OCI-M2 (cell line): ENCODE measurements around the gene DPH2.

Experiments
- DNase-seq: peaks from one replicate; lab custom pipeline; 2025; ENCODE audit not compliant: unreplicated experiment; lab: John Stamatoyannopoulos, UW

The DPH2 gene, protein sequence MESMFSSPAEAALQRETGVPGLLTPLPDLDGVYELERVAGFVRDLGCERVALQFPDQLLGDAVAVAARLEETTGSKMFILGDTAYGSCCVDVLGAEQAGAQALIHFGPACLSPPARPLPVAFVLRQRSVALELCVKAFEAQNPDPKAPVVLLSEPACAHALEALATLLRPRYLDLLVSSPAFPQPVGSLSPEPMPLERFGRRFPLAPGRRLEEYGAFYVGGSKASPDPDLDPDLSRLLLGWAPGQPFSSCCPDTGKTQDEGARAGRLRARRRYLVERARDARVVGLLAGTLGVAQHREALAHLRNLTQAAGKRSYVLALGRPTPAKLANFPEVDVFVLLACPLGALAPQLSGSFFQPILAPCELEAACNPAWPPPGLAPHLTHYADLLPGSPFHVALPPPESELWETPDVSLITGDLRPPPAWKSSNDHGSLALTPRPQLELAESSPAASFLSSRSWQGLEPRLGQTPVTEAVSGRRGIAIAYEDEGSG

DNA sequence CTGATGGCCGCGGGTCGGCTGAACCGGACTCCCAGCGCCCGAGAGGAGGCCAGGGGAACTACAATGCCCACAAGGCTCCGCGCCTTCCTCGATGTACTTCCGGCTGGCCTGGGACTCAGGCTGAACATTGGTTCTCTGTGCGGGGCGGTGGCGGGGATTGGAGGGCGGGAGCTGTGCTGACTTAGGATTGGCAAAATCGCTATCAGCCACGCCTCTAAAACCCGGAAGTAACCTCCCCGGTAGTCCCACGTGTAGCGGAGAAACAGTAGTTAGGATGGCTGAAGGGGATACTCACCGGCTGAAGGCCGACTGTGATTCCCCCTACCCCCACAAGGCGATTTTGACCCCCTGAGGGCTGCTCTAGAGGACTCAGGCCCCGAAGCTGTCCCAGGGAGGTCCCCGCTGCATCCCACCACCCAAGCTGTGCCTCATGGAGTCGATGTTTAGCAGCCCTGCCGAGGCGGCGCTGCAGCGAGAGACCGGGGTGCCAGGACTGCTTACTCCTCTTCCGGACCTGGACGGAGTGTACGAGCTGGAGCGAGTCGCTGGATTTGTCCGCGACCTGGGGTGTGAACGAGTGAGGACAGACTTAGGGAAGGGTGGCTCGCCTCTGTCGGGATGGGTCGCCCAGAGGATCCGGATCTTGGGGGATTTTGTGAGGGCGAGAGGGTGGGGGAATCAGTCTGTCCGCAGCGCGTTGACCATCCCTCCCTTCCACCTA lies at the start of gene DPH2:
TSS of gene DPH2 (plus strand) at position 265 of the 721 bp plus-strand sequence. CDS start at position 431, 166 bp downstream.
- DNase-seq: peak; percentile 54

DNA sequence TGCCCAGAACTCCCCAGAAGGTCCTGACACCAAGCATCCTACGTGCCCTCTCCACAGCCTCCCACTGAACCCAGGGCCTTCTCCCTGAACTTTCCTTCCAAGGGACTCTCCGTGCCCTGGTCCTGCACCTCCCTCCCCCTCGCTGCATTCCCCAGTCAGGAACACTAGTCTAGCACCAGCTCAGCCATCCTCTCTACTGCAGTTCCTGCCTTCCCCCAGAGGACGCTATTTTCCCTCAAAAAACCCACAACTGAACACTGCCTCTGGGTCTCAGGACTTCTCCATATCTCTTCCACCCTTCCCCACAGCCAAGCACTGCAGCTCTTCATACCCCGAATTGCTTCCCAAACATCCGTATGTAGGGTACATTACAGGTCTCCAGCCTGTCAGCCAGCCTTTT lies 48.8 kb upstream of the DPH2 start:
- no peak for DNase-seq

DNA sequence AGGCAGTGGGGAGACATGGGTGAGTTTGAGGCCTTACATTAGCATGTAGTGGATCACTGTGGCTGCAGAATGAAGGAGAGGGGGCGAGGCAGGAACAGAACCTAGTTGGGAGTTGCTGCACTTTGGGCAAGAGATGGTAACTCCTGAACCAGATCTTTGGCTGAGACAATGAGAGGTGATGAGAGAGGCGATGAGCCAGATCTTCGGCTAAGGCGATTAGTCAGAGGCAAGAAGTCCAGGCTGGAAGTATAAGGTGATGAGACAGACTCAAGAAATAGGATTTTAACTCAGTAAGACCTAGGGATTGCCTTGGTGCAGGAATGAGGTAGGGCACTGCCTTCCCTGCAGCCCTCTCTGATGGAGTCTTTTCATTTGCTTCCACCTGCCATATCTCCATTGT lies 45.3 kb upstream of the DPH2 start:
- DNase-seq: no peak

DNA sequence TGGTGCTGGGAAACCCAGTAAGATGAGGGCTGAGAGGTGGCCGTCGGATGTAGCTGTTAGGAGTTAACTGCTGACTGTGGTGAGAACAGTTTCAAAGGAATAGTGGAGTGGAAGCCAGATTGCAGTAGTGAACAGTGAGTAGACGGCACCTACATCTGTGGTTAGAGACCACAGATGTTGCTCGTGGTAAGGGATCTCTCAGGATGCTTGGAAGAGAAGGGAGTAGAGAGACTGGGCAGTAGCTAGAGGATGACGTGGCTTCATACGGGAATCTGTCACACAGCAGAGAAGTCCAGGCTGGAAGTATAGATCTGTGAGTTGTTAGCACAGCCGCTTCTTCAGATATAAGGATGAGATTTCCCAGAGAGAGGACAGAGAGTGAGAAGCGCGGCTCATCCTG lies 44.0 kb upstream of the DPH2 start:
- DNase-seq: no peak

DNA sequence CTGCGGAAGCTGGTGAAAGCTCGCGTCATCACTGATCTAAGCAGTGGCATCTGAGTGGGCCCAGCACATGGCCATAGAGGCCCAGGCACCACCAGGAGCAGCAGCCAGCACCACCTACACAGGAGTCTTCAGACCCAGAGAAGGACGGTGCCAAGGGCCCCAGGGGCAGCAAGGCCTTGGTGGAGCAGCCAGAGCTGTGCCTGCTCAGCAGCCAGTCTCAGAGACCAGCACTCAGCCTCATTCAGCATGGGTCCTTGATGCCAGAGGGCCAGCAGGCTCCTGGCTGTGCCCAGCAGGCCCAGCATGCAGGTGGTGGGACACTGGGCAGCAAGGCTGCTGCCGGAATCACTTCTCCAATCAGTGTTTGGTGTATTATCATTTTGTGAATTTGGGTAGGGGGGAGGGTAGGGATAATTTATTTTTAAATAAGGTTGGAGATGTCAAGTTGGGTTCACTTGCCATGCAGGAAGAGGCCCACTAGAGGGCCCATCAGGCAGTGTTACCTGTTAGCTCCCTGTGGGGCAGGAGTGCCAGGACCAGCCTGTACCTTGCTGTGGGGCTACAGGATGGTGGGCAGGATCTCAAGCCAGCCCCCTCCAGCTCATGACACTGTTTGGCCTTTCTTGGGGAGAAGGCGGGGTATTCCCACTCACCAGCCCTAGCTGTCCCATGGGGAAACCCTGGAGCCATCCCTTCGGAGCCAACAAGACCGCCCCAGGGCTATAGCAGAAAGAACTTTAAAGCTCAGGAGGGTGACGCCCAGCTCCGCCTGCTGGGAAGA lies 39.5 kb upstream of the DPH2 start:
- DNase-seq: no peak

DNA sequence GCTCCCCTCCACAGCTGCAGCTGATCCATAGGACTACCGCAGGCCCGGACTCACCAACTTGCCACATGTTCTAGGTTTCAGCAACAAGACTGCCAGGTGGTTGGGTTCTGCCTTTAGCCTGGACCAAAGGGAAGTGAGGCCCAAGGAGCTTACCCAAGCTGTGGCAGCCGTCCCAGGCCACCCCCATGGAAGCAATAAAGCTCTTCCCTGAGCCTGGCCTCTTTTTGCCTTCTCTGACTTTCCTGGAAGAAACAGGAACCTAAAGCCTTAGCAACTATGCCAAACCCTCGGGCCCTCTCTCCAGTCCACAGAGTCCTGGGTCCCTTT lies 38.9 kb upstream of the DPH2 start:
- no peak for DNase-seq

DNA sequence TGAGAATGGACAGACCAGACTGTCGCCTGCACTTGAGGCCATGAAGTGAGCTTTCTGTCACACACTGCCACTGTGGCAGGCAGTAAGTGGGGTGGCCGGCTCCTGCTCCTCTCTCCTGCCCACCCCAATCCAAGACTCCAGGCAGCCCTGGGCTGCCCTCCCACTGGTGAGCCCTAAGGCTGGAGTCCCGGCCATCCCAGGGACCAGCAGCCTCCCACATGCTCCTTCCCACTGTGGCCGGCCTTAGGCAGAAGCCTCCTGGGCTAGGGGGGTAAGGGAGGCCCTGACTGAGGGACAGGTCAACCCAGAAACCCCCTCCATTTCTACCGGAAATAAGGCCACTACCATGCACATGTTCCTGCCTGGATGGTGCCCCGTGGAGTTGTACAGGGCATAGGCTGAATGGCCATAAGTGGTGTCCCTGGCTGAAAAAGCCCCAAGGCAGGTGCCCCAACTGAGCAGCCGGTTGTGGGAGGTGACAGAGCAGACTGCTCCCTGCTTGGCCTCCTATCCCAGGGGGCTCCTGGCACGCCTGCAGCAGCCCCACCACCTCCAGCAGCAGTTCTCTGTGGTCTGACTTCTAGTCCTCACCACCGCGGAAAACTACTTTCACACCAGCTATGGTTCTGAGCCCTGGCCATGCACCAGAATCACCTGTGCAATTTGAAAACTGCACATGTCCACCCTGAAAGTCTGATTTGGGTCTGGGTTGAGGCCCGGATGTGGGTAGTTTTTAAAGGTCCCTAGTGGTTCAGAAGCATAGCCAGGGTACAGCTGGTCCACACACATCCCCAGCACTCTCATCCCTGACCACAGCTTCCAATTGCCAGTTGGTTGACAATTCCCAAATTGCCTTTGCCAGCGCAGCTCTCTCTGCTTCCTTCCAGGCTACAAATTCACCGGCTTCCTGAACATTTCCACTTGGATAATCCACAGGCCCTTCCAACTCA lies 37.8 kb upstream of the DPH2 start:
- no peak for DNase-seq

DNA sequence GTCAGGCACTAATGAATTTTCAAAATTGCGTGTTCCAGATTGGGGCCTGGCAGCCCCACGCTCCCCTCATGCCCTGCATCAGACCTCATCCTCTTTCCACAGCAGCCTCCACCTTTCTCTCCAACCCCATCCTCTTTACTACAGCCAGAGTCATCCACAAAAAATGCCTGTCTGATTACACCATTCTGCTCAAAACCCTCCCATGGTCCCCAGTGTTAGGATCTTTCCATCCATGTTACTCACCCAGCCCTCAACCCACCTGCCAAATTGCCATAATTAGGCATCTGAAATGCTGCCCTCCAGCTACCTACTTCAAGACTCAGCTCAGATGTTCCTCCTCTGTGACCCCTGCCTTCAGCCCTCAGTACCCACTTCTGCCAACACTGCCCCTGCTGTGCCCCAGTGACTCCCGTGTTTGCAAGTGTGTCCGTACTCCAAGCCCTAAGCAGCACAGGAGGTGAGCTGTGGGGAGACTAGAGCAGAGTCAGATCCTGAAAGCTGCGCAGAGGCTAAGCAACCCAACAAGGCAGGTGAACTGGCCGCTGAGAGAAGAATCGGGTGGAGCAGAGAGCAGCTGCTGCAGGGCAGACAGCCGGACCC lies 36.9 kb upstream of the DPH2 start:
- no peak for DNase-seq

DNA sequence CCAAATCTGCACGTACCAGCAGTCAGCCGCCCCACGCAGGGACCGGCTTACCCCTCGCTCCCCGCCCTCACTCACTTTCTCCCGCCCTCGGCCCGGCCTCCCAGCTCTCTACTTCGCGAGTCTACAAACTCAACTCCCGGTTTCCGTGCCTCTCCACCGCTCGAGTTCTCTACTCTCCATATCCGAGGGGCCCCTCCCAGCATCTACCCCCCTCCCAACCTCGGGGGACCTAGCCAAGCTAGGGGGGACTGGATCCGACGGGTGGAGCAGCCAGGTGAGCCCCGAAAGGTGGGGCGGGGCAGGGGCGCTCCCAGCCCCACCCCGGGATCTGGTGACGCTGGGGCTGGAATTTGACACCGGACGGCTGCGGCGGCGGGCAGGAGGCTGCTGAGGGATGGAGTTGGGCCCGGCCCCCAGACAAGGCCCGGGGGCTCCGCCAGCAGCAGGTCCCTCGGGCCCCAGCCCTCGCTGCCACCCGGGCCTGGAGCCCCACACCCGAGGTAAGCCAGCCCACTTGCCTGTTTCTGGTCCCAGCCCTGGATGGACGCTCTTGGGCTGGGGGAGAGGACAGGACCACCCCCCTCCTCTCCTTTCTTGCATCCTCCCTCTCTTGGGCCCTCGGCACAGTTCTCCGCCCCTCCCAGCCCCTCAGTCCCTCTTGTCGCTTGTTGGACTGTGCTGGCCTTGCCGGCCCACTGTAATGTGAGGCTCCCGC lies 36.3 kb upstream of the DPH2 start, which contains the start of gene ARTN:
TSS of gene ARTN (plus strand) at position 416 of the 715 bp plus-strand sequence. CDS start 1,856 bp downstream, outside the sequence.
- DNase-seq: no peak

DNA sequence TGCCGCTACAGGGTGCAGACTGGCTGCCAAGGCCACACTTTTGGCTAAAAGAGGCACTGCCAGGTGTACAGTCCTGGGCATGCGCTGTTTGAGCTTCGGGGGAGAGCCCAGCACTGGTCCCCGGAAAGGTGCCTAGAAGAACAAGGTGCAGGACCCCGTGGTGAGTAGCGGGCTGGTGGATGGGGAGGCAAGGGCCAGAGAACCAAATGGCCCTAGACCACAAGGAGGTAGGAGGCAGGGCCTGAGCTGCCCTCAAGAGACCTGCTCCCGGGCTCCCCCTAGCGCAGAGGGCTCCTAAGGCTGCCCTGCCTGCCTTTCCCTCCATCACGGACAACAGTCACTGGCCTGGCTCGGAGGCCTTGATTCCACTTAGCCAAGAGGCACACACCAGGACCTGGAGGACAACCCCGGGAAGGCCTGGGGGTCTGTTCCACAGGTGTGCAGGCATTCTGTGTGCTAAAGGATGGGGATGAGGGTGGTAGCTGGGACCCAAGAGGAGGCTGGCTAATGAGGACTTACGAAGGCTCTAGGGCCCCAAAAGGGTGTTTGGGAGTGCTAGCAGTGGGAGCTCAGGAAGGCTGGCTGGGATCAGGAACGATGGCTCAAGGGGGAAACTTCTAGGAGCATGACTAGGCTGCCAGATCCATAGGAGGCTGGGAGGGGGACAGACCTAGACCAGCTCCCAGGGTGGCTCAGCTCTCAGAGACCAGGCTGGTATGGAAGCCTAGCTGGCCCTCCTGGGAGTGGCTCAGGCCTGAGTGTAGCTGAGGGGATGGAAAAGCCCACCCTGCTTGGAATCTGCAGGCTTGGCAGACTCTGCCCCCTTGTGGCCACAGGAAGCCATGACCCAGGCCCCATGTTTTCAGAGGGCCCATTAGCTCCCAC lies 35.5 kb upstream of the DPH2 start:
- no peak for DNase-seq

DNA sequence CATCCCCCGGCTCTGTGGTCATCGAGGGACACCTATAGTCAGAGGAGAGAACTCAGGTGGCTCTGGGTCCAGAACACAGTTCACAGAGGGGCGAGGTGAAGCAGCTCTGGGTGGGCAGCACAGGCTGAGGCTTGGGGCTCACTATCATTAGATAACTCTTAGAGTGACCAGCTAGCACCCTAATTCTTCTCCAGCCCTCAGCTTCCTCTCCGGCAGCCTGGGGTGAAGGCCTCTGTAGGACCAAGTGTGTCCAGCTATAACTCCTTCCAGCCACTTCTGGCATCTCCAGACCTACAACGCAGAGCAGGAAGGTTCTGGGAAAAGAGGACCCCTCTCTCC lies 34.9 kb upstream of the DPH2 start:
- DNase-seq: no peak

DNA sequence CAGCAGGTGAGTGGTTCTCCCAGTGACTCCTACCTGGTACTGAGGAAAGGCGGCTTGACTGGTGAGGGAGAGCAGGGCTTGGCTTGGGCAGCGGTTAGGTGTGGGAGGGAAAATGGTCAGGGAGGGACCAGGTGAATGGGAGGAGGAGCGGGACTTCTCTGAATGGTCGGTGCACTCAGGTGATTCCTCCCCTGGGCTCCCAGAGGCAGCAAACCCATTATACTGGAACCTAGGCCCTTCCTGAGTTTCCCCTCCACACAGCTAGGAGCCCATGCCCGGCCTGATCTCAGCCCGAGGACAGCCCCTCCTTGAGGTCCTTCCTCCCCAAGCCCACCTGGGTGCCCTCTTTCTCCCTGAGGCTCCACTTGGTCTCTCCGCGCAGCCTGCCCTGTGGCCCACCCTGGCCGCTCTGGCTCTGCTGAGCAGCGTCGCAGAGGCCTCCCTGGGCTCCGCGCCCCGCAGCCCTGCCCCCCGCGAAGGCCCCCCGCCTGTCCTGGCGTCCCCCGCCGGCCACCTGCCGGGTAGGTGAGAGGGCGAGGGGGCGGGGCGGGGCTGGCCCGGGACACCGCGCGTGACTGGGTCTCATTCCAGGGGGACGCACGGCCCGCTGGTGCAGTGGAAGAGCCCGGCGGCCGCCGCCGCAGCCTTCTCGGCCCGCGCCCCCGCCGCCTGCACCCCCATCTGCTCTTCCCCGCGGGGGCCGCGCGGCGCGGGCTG lies 33.9 kb upstream of the DPH2 start:
- no peak for DNase-seq

DNA sequence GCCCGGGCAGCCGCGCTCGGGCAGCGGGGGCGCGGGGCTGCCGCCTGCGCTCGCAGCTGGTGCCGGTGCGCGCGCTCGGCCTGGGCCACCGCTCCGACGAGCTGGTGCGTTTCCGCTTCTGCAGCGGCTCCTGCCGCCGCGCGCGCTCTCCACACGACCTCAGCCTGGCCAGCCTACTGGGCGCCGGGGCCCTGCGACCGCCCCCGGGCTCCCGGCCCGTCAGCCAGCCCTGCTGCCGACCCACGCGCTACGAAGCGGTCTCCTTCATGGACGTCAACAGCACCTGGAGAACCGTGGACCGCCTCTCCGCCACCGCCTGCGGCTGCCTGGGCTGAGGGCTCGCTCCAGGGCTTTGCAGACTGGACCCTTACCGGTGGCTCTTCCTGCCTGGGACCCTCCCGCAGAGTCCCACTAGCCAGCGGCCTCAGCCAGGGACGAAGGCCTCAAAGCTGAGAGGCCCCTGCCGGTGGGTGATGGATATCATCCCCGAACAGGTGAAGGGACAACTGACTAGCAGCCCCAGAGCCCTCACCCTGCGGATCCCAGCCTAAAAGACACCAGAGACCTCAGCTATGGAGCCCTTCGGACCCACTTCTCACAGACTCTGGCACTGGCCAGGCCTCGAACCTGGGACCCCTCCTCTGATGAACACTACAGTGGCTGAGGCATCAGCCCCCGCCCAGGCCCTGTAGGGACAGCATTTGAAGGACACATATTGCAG lies 33.2 kb upstream of the DPH2 start:
- DNase-seq: no peak

DNA sequence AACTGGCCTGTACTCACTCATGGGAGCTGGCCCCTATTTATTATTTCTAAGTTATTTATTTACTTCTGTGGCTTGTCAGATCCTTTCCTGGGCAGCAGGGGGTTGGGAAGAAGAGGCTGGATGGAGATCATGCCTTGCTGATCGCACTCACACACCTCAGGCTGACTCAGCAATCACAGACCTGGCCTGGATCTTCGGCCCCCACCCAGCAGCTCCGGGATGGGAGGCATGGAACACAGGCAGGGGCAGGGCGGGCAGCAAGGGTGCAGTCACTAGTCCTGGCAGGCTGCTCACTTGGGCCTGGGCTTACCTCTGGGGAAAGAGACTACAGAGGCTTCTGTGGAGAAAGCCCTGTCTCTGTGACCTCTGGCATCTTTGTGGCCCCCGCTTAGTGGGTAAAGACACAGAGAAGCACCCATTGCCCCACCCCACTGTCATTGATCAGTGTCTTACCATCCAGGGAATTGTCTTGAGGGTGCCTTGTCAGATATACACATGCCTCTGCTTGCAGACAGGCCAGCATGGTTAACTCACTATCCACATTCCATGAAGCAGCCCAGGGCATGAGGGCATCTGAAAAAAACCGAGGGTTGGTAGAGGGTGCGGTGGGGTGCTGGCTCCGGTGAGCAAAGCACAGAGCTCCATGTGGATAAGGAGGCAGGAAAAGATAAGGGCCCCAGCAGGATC lies 32.5 kb upstream of the DPH2 start:
- no peak for DNase-seq

DNA sequence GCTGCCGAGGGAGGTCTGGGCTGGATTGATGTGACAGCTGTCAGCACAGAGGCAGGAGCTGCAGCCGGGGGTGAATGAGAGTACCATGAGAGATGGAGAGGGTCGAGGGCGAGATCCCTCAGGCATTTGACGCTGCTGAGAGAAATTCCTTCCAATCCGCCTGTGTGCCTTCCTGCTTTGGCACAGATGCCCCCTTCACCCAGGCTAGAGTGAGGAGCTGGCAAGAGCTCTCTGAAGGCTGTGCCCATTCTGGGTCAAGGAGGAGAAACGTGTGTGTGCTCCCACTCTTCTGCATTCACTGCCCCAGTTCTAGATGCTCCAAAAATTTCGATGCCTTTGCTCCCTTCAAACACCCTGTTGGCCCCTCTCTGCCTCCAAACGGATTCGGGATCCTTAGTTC lies 31.4 kb upstream of the DPH2 start:
- no peak for DNase-seq

DNA sequence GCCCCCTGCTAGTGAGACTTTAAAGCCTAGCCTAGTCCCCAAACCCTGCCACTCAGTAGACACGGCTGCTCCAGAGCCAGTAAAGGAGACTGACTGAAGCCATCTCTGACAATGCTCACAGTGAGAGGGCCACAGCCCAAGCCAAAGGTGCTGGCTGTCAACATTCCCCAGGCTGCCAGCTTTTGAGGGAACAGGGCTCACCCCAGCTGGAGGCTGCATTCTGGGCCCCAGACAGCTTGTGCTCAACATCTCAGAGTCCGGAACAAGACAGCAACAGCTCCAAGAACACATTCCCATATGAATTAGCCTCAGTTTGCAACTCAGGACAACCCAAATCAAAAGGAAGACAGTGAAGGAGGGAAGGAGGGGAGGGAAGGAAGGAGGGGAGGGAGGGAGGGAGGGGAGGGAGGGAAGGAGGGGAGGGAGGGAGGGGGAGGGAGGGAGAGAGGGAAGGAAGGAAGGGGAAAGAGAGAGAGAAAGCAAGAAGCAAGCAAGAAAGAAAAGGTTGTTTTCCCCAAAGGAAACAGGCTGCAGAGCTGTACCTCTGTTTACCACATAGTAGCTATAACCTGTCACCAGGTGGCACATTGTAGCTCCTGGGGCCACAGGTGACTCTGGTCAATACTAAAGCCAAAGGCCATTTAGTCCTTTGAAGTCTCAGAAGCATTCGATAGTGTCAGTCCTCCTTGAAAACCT lies 30.8 kb upstream of the DPH2 start:
- no peak for DNase-seq
